H1 (cell line): ENCODE measurements around the gene LAMB1. TPM values are rescaled to one million over a fixed set of nuclear protein-coding genes. Genes with fewer than 3 reads are reported as not detected.

Source experiments
- CTCF ChIA-PET: fragments of 300-600 bp; sonication (Branson Sonifier 250); formaldehyde crosslinking; loops from one replicate; lab custom pipeline; 2021; ENCODE audit not compliant: partially characterized antibody; lab: Charles Lee
- POLR2A ChIA-PET: fragments of 300-600 bp; sonication (Branson Sonifier 250); formaldehyde crosslinking; loops from one replicate; lab custom pipeline; 2021; ENCODE audit warnings: inconsistent platforms; ENCODE audit not compliant: partially characterized antibody; lab: Charles Lee
- DNase-seq, 2 experiments: peaks; one replicate each; pipeline versions ENCODE4 v3.0.0 to v3.0.0-alpha.2; 2010 to 2022; ENCODE audit warnings: low spot score in 2 of 2, low read depth in 1 of 2, mixed read lengths in 1 of 2
- FAIRE-seq: peaks from 2 replicates; lab custom pipeline; 2011; peaks lifted over from hg19 to GRCh38; lab: Jason Lieb, UNC
- H2AFZ ChIP-seq: 2 replicates; pipeline ENCODE4 v1.8.1; 2012; ENCODE audit warnings: low read length, inconsistent platforms
- H2AK5ac ChIP-seq: 2 replicates; pipeline ENCODE4 v1.6.1; 2013; ENCODE audit warnings: low read depth, low read length
- H2BK120ac ChIP-seq: replicated peaks from 2 replicates; pipeline ENCODE3; 2013; ENCODE audit warnings: low read depth, low read length, inconsistent platforms
- H2BK12ac ChIP-seq: 2 replicates; pipeline ENCODE4 v1.6.1; 2013; ENCODE audit warnings: low read depth, low read length
- H2BK15ac ChIP-seq: 2 replicates; pipeline ENCODE4 v1.6.1; 2013; ENCODE audit warnings: low read length
- H2BK20ac ChIP-seq: 2 replicates; pipeline ENCODE4 v1.6.1; 2013; ENCODE audit warnings: low read length
- H2BK5ac ChIP-seq: 2 replicates; pipeline ENCODE4 v1.6.1; 2013; ENCODE audit warnings: low read depth, low read length
- H3K14ac ChIP-seq: 2 replicates; pipeline ENCODE4 v1.6.1; 2013; ENCODE audit warnings: inconsistent platforms; ENCODE audit not compliant: insufficient read length
- H3K18ac ChIP-seq: 2 replicates; pipeline ENCODE4 v1.6.1; 2013; ENCODE audit warnings: low read length; ENCODE audit errors: extremely low read depth
- H3K23ac ChIP-seq: 2 replicates; pipeline ENCODE4 v1.6.1; 2013; ENCODE audit warnings: inconsistent platforms; ENCODE audit not compliant: insufficient read length
- H3K23me2 ChIP-seq: 2 replicates; pipeline ENCODE4 v1.6.1; 2013; ENCODE audit warnings: low read depth, low read length
- H3K27ac ChIP-seq: 2 replicates; pipeline ENCODE4 v1.6.1; 2011; ENCODE audit warnings: low read depth, low read length, inconsistent platforms
- H3K27me3 ChIP-seq, 4 experiments: replicated peaks in 1 of 4; 1 replicate in 1 of 4; 2 replicates in 3 of 4; pipeline versions ENCODE4 v1.6.1 to v1.8.1; 2011 to 2013; ENCODE audit warnings: low read length in 3 of 4, mild to moderate bottlenecking in 3 of 4, inconsistent platforms in 2 of 4, mixed read lengths in 2 of 4, moderate library complexity in 1 of 4; ENCODE audit not compliant: control insufficient read depth in 3 of 4, insufficient read depth in 3 of 4; ENCODE audit errors: extremely low read depth in 1 of 4
- H3K36me3 ChIP-seq, 4 experiments: 2 replicates each; pipeline versions ENCODE4 v1.6.1 to v1.8.1; 2011 to 2013; ENCODE audit warnings: mild to moderate bottlenecking in 4 of 4, low read length in 3 of 4, moderate library complexity in 2 of 4, control low read depth in 1 of 4, inconsistent platforms in 1 of 4; ENCODE audit not compliant: insufficient read depth in 4 of 4, control insufficient read depth in 2 of 4
- H3K4ac ChIP-seq: replicated peaks from 2 replicates; pipeline ENCODE3; 2013; ENCODE audit warnings: low read length, low read depth, mixed read lengths, inconsistent platforms; ENCODE audit not compliant: insufficient read length
- H3K4me1 ChIP-seq, 4 experiments: replicated peaks in 1 of 4; 1 replicate in 1 of 4; 2 replicates in 3 of 4; pipeline versions ENCODE4 v1.6.1 to v1.8.1; 2011 to 2013; ENCODE audit warnings: low read length in 3 of 4, inconsistent platforms in 2 of 4, mixed read lengths in 1 of 4; ENCODE audit not compliant: insufficient read depth in 4 of 4, control insufficient read depth in 3 of 4
- H3K4me2 ChIP-seq, 2 experiments: 2 replicates each; pipeline versions ENCODE4 v1.6.1 to v1.8.1; 2011 to 2013; ENCODE audit warnings: low read depth in 2 of 2, low read length in 2 of 2, control low read depth in 1 of 2, inconsistent platforms in 1 of 2, mild to moderate bottlenecking in 1 of 2; ENCODE audit not compliant: insufficient read depth in 1 of 2
- H3K4me3 ChIP-seq, 4 experiments: fragments of 200-600, 300-600 bp in 1 of 4; sonication (generic), shearing (Covaris generic), sonication (Bioruptor Twin) in 1 of 4; 2 replicates each; pipeline versions ENCODE4 v1.5.1 to v1.8.1; 2011 to 2016; ENCODE audit warnings: low read length in 4 of 4, low read depth in 3 of 4, control low read depth in 2 of 4, inconsistent platforms in 2 of 4, mild to moderate bottlenecking in 2 of 4, mixed read lengths in 1 of 4, moderate library complexity in 1 of 4; ENCODE audit not compliant: insufficient read depth in 2 of 4; ENCODE audit errors: extremely low read depth in 1 of 4
- H3K56ac ChIP-seq: replicated peaks from 2 replicates; pipeline ENCODE3; 2013; ENCODE audit warnings: low read depth, mild to moderate bottlenecking, mixed read lengths, low read length, inconsistent platforms; ENCODE audit not compliant: insufficient read length
- H3K79me1 ChIP-seq: 2 replicates; pipeline ENCODE4 v1.6.1; 2013; ENCODE audit warnings: low read depth, low read length, control low read depth
- H3K79me2 ChIP-seq, 2 experiments: 2 replicates each; pipeline versions ENCODE4 v1.6.1 to v1.8.1; 2012 to 2013; ENCODE audit warnings: low read length in 2 of 2, mild to moderate bottlenecking in 2 of 2, inconsistent platforms in 1 of 2; ENCODE audit not compliant: insufficient read depth in 2 of 2, control insufficient read depth in 1 of 2
- H3K9ac ChIP-seq, 4 experiments: replicated peaks in 1 of 4; 1 replicate in 1 of 4; 2 replicates in 3 of 4; pipeline versions ENCODE4 v1.6.1 to v1.8.1; 2011 to 2013; ENCODE audit warnings: low read depth in 3 of 4, low read length in 3 of 4, control low read depth in 2 of 4, mild to moderate bottlenecking in 2 of 4, moderate library complexity in 2 of 4, inconsistent platforms in 1 of 4; ENCODE audit errors: extremely low read depth in 1 of 4
- H3K9me3 ChIP-seq, 2 experiments: 2 replicates each; pipeline versions ENCODE4 v1.6.1 to v1.8.1; 2012 to 2013; ENCODE audit warnings: mild to moderate bottlenecking in 2 of 2, moderate library complexity in 2 of 2, control low read depth in 1 of 2, inconsistent platforms in 1 of 2, low read depth in 1 of 2, low read length in 1 of 2, mixed read lengths in 1 of 2; ENCODE audit not compliant: insufficient read depth in 2 of 2
- H4K20me1 ChIP-seq, 2 experiments: replicated peaks in 1 of 2; 2 replicates each; pipeline versions ENCODE3 to v1.8.1; 2011 to 2013; ENCODE audit warnings: inconsistent platforms in 2 of 2, low read length in 2 of 2, mild to moderate bottlenecking in 1 of 2; ENCODE audit not compliant: insufficient read depth in 2 of 2, control insufficient read depth in 1 of 2
- H4K5ac ChIP-seq: 2 replicates; pipeline ENCODE4 v1.6.1; 2013; ENCODE audit warnings: low read length, low read depth, mixed read lengths, inconsistent platforms; ENCODE audit not compliant: insufficient read length
- H4K8ac ChIP-seq: 2 replicates; pipeline ENCODE4 v1.8.0; 2013; ENCODE audit warnings: mild to moderate bottlenecking, moderate library complexity, low read length, inconsistent platforms; ENCODE audit not compliant: insufficient read depth; ENCODE audit errors: extremely low read depth
- H4K91ac ChIP-seq: replicated peaks from 2 replicates; pipeline ENCODE3; 2013; ENCODE audit warnings: low read length, mixed read lengths, inconsistent platforms; ENCODE audit not compliant: insufficient read length
- CBX5 ChIP-seq: fragments of 300-800, 300-1000 bp; sonication (generic); IDR thresholded peaks from 2 replicates; pipeline ENCODE4 v1.7.1; 2016; ENCODE audit warnings: antibody characterized with exemption, low read length, low read depth
- EP300 ChIP-seq, 2 experiments: IDR thresholded peaks; 1 replicate in 1 of 2; 2 replicates in 1 of 2; pipeline ENCODE4 v1.6.1; 2011 to 2012; ENCODE audit warnings: low read depth in 2 of 2, low read length in 2 of 2, mild to moderate bottlenecking in 2 of 2, borderline replicate concordance in 1 of 2, inconsistent platforms in 1 of 2, moderate library complexity in 1 of 2
- JUN ChIP-seq: IDR thresholded peaks from 2 replicates; pipeline ENCODE4 v1.6.1; 2011; ENCODE audit warnings: low read depth, mild to moderate bottlenecking, improper control_type of control experiment, low read length
- KDM5A ChIP-seq: fragments of 200-600 bp; IDR thresholded peaks from 2 replicates; pipeline ENCODE4 v1.7.1; 2012; ENCODE audit warnings: mild to moderate bottlenecking, low read length, inconsistent platforms, mixed read lengths
- POU5F1 ChIP-seq: IDR thresholded peaks from 2 replicates; pipeline ENCODE4 v1.6.1; 2011; ENCODE audit warnings: low read depth, mild to moderate bottlenecking, low read length, moderate library complexity
- TCF12 ChIP-seq: IDR thresholded peaks from 2 replicates; pipeline ENCODE4 v1.6.1; 2011; ENCODE audit warnings: low read depth, mild to moderate bottlenecking, low read length
- WGBS, 2 experiments: shearing (Covaris generic) in 1 of 2; methylation state at CpG; one replicate each; pipeline versions ENCODE4 v1.1.6 to v1.1.7; 2013 to 2015; ENCODE audit warnings: low lambda C conversion rate in 2 of 2, mixed read lengths in 2 of 2, inconsistent platforms in 1 of 2, low coverage in 1 of 2, missing lambda C conversion rate in 1 of 2; ENCODE audit not compliant: insufficient replicate concordance in 2 of 2, insufficient coverage in 1 of 2, insufficient read length in 1 of 2; ENCODE audit errors: extremely low coverage in 1 of 2, missing lambda C conversion rate in 1 of 2; 5-methylcytosine and 5-hydroxymethylcytosine counted together
- polyA plus RNA-seq, 7 experiments: library from polyadenylated mRNA; depleted of rRNA in 3 of 7; stranded (reverse) in 5 of 7; unstranded in 2 of 7; fragments of >200 nt in 5 of 7; fragments of 200-250 nt in 2 of 7; gene quantifications; 1 replicate in 5 of 7; 2 replicates in 1 of 7; 4 replicates in 1 of 7; pipeline versions ENCODE4 v1.2.1 to v1.2.3, GENCODE V29; 2011 to 2013; ENCODE audit warnings: missing spikeins in 2 of 7, mixed read lengths in 2 of 7
- total RNA-seq: library from RNA; stranded (reverse); fragmentation: NEBNext Ultra II Directional; extraction: Animal tissue kit (Norgen Biotek cat#: 25700); gene quantifications from 2 replicates; pipeline ENCODE4 v1.2.1, GENCODE V29; 2021
- TF ChIP-seq, protein P1 (sequence below): IDR thresholded peaks from 2 replicates; pipeline ENCODE4 v1.6.1; 2011; ENCODE audit warnings: low read length, improper control_type of control experiment

LAMB1 gene
- total and polyA plus RNA-seq, 2 of the 8 experiments (the other 6 are each of a cell fraction or from before 2014, with no cell fraction given), result 31.9 to 38.5 TPM

DNA sequence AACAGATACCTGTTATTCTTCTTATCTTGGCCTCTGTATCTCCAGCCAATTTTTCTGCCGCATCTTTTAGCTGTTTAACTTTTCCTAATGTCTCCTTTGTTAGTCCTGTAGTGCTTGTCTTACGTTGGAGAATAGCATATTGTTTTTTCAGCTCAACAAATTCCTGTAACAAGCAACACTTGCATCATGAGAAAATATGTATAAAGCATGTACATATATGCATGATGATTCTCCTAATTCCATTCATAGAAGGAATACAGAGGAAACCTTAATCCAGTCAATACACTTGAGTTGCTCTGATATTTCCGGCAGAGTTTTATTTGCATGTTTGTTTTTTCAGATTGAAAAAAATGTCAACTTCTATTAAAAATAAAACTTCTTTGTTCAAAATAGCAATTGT lies 26.1 kb upstream of the LAMB1 start:
- Histone ChIP-seq H3K9me3 (no peaks in the 10 kb centered on the region), H2BK12ac (no peak overlapping the region), H3K4me3 (no peak overlapping the region), H3K23me2 (no peaks in the 10 kb centered on the region), H3K4me2 (no peak overlapping the region), H3K9ac (no peak overlapping the region), H3K18ac (no peak overlapping the region), H3K4me1 (peaks cover 0 to 5% (median 0%) of the 10 kb centered on the region in 4 experiments; a peak in 2 of 7 replicates), H3K4ac (no peak overlapping the region), H4K5ac (no peak overlapping the region), H3K14ac (no peak overlapping the region), H2AFZ (no peak overlapping the region), H2BK5ac (no peak overlapping the region), H3K23ac (no peak overlapping the region), H2BK15ac (no peak overlapping the region), H2AK5ac (no peak overlapping the region), H3K27ac (no peak overlapping the region), H2BK20ac (no peak overlapping the region), H2BK120ac (no peak overlapping the region), H3K27me3 (no peaks in the 10 kb centered on the region), H3K79me1 (no peaks in the 10 kb centered on the region), H3K79me2 (no peaks in the 10 kb centered on the region), H3K56ac (no peak overlapping the region), H4K91ac (no peak overlapping the region), H4K8ac (no peak overlapping the region), H4K20me1 (no peaks in the 10 kb centered on the region), H3K36me3 (no peaks in the 10 kb centered on the region)
- no peak for FAIRE-seq
- TF ChIP-seq EP300 (IDR thresholded peaks at IDR 0.05; ENCODE audit: borderline replicate concordance in 1 of 2, low read depth in 2 of 2, low read length in 2 of 2) (no peak), CBX5 (no peak), POU5F1 (no peak), JUN (no peak), TCF12 (no peak), KDM5A (no peak)
- TF ChIP-seq, protein P1, sequence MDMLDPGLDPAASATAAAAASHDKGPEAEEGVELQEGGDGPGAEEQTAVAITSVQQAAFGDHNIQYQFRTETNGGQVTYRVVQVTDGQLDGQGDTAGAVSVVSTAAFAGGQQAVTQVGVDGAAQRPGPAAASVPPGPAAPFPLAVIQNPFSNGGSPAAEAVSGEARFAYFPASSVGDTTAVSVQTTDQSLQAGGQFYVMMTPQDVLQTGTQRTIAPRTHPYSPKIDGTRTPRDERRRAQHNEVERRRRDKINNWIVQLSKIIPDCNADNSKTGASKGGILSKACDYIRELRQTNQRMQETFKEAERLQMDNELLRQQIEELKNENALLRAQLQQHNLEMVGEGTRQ, result no peak
- no peak for DNase-seq
- POLR2A ChIA-PET, result no interaction called here
- CTCF ChIA-PET, result interaction anchor here (1.2 kb wide), 1 partner anchor 12 kb away, joined by 5 read pairs; no protein-coding TSS in a partner anchor
- 90% methylated on average over 3 of the region's 3 CpGs; no CpG with 5 or more reads in 1 of the 2 experiments for whole genome bisulfite sequencing, 2 experiments
